Measurements from ENCODE around the gene CADM1. TPM values are rescaled to one million over a fixed set of nuclear protein-coding genes. Genes with fewer than 3 reads are reported as not detected.

CADM1 gene
- polyA plus RNA-seq, 1 donor (not counting 4 experiments of a cell fraction or from before 2014, with no cell fraction given) = 9.5 TPM

- Histone ChIP-seq H3K4me3 (ENCODE audit: control insufficient read depth in 2 of 3, extremely low read depth in 1 of 3, insufficient read depth in 2 of 3, low read depth in 1 of 3, low read length in 3 of 3) (no peak overlapping the region), H3K9me1 (ENCODE audit: control insufficient read depth, extremely low read depth, insufficient read depth, low read length) (no peaks in the 10 kb centered on the region), H2AFZ (ENCODE audit: control insufficient read depth, low read length) (no peak overlapping the region), H3K27me3 (ENCODE audit: control insufficient read depth, extremely low read depth, insufficient read depth, low read length) (no peaks in the 10 kb centered on the region), H3K27ac (ENCODE audit: control insufficient read depth, insufficient read depth, low read length) (no peak overlapping the region), H3K9ac (ENCODE audit: control insufficient read depth, extremely low read depth, insufficient read depth, low read length) (no peak overlapping the region), H3K4me2 (ENCODE audit: control insufficient read depth, extremely low read depth, insufficient read depth, low read depth, low read length) (no peak overlapping the region), H3K9me3 (ENCODE audit: control insufficient read depth, low read depth, low read length) (no peaks in the 10 kb centered on the region), H3K4me1 (ENCODE audit: control insufficient read depth, extremely low read depth, insufficient read depth, low read length) (no peaks in the 10 kb centered on the region), H3K79me2 (ENCODE audit: control insufficient read depth, insufficient read depth, low read length) (no peaks in the 10 kb centered on the region), H4K20me1 (ENCODE audit: control insufficient read depth, extremely low read depth, insufficient read depth, low read length) (no peaks in the 10 kb centered on the region), H3K36me3 (ENCODE audit: control insufficient read depth in 2 of 2, extremely low read depth in 1 of 2, insufficient read depth in 2 of 2, low read length in 2 of 2) (no peaks in the 10 kb centered on the region)
- FAIRE-seq (no peak), DNase-seq (ENCODE audit: low read depth, low spot score) (no peak)
- dilution Hi-C loops (cut with MboI; ENCODE audit: extremely low pct_ligation_motif_present, low sequenced_read_pairs) = no loop called here
- TF ChIP-seq CTCF (optimal IDR thresholded peaks at IDR 0.05 in 1 of 3, IDR thresholded peaks at IDR 0.05 in 1 of 3, conservative IDR thresholded peaks at IDR 0.05 in 1 of 3; ENCODE audit: extremely low read depth in 1 of 3, insufficient read depth in 2 of 3, low read length in 3 of 3) = no peak
- TF ChIP-seq EZH2 (IDR thresholded peaks at IDR 0.05; ENCODE audit: low read length) = no peak
Measured at GRCh38 chr11:115347106-115347505, 157.1 kb downstream of the CADM1 start.

GRCh38 chr11:115345840-115346239 is 158.4 kb downstream of the CADM1 start:
- H3K9ac ChIP-seq (ENCODE audit: control insufficient read depth, extremely low read depth, insufficient read depth, low read length) = no peak overlapping the region
- H2AFZ ChIP-seq (ENCODE audit: control insufficient read depth, low read length) = no peak overlapping the region
- no peaks in the 10 kb centered on the region for H4K20me1 ChIP-seq (ENCODE audit: control insufficient read depth, extremely low read depth, insufficient read depth, low read length)
- no peak overlapping the region for H3K4me3 ChIP-seq (ENCODE audit: control insufficient read depth in 2 of 3, extremely low read depth in 1 of 3, insufficient read depth in 2 of 3, low read depth in 1 of 3, low read length in 3 of 3)
- dilution Hi-C loops (cut with MboI; ENCODE audit: extremely low pct_ligation_motif_present, low sequenced_read_pairs) = no loop called here
- H3K4me1 ChIP-seq (ENCODE audit: control insufficient read depth, extremely low read depth, insufficient read depth, low read length) = no peaks in the 10 kb centered on the region
- FAIRE-seq (no peak), DNase-seq (ENCODE audit: low read depth, low spot score) (no peak)
- H3K9me1 ChIP-seq (ENCODE audit: control insufficient read depth, extremely low read depth, insufficient read depth, low read length) = no peaks in the 10 kb centered on the region
- H3K27me3 ChIP-seq (ENCODE audit: control insufficient read depth, extremely low read depth, insufficient read depth, low read length) = no peaks in the 10 kb centered on the region
- no peaks in the 10 kb centered on the region for H3K9me3 ChIP-seq (ENCODE audit: control insufficient read depth, low read depth, low read length)
- no peaks in the 10 kb centered on the region for H3K36me3 ChIP-seq (ENCODE audit: control insufficient read depth in 2 of 2, extremely low read depth in 1 of 2, insufficient read depth in 2 of 2, low read length in 2 of 2)
- no peaks in the 10 kb centered on the region for H3K79me2 ChIP-seq (ENCODE audit: control insufficient read depth, insufficient read depth, low read length)
- H3K4me2 ChIP-seq (ENCODE audit: control insufficient read depth, extremely low read depth, insufficient read depth, low read depth, low read length) = no peak overlapping the region
- no peak for TF ChIP-seq CTCF (optimal IDR thresholded peaks at IDR 0.05 in 1 of 3, IDR thresholded peaks at IDR 0.05 in 1 of 3, conservative IDR thresholded peaks at IDR 0.05 in 1 of 3; ENCODE audit: extremely low read depth in 1 of 3, insufficient read depth in 2 of 3, low read length in 3 of 3)
- no peak for TF ChIP-seq EZH2 (IDR thresholded peaks at IDR 0.05; ENCODE audit: low read length)
- H3K27ac ChIP-seq (ENCODE audit: control insufficient read depth, insufficient read depth, low read length) = no peak overlapping the region

All from keratinocyte (primary cell).